H9 (cell line): ENCODE measurements around the gene SETD4. TPM values are rescaled to one million over a fixed set of nuclear protein-coding genes. Genes with fewer than 3 reads are reported as not detected.

Experiments
- DNase-seq: peaks from one replicate; pipeline ENCODE4 v3.0.0-alpha.2; 2017
- H2AFZ ChIP-seq: one replicate; pipeline ENCODE4 v1.6.1; 2013; ENCODE audit warnings: mild to moderate bottlenecking, low read length, control low read depth, moderate library complexity
- H2AK5ac ChIP-seq: 2 replicates; pipeline ENCODE4 v1.6.1; 2013; ENCODE audit warnings: low read length, control low read depth, mixed read lengths; ENCODE audit not compliant: insufficient read length
- H2BK120ac ChIP-seq: one replicate; pipeline ENCODE4 v1.6.1; 2013; ENCODE audit warnings: low read depth, mild to moderate bottlenecking, low read length, control low read depth, inconsistent platforms; ENCODE audit not compliant: poor library complexity, severe bottlenecking
- H2BK12ac ChIP-seq: 2 replicates; pipeline ENCODE4 v1.6.1; 2013; ENCODE audit warnings: low read length, control low read depth, mixed read lengths, low read depth; ENCODE audit not compliant: insufficient read length
- H2BK15ac ChIP-seq: 2 replicates; pipeline ENCODE4 v1.6.1; 2013; ENCODE audit warnings: low read depth, low read length, control low read depth
- H2BK20ac ChIP-seq: one replicate; pipeline ENCODE4 v1.6.1; 2013; ENCODE audit warnings: low read depth, mild to moderate bottlenecking, low read length, control low read depth, inconsistent platforms; ENCODE audit not compliant: poor library complexity, severe bottlenecking
- H2BK5ac ChIP-seq: 2 replicates; pipeline ENCODE4 v1.6.1; 2013; ENCODE audit warnings: low read length, control low read depth, mixed read lengths; ENCODE audit not compliant: insufficient read length
- H3K14ac ChIP-seq: 2 replicates; pipeline ENCODE4 v1.6.1; 2013; ENCODE audit warnings: low read length, control low read depth; ENCODE audit not compliant: insufficient read depth
- H3K18ac ChIP-seq: 2 replicates; pipeline ENCODE4 v1.6.1; 2013; ENCODE audit warnings: low read depth, mild to moderate bottlenecking, mixed read lengths, low read length, control low read depth; ENCODE audit not compliant: insufficient read length
- H3K23ac ChIP-seq: 2 replicates; pipeline ENCODE4 v1.6.1; 2013; ENCODE audit warnings: low read length, control low read depth, mixed read lengths, low read depth; ENCODE audit not compliant: insufficient read length
- H3K23me2 ChIP-seq: 2 replicates; pipeline ENCODE4 v1.6.1; 2013; ENCODE audit warnings: low read depth, mild to moderate bottlenecking, mixed read lengths, low read length, control low read depth; ENCODE audit not compliant: insufficient read length, poor library complexity, severe bottlenecking
- H3K27ac ChIP-seq: 2 replicates; pipeline ENCODE4 v1.5.1; 2013; ENCODE audit warnings: low read length, control low read depth, mixed read lengths, low read depth; ENCODE audit not compliant: insufficient read length
- H3K27me3 ChIP-seq: 2 replicates; pipeline ENCODE4 v1.6.1; 2013; ENCODE audit warnings: low read length, control low read depth, inconsistent platforms; ENCODE audit not compliant: insufficient read depth
- H3K4ac ChIP-seq: 2 replicates; pipeline ENCODE4 v1.6.1; 2013; ENCODE audit warnings: low read depth, mild to moderate bottlenecking, control low read depth, inconsistent platforms, low read length, moderate library complexity
- H3K4me1 ChIP-seq: 2 replicates; pipeline ENCODE4 v1.6.1; 2013; ENCODE audit warnings: low read length, control low read depth, inconsistent platforms; ENCODE audit not compliant: insufficient read depth
- H3K4me2 ChIP-seq: 2 replicates; pipeline ENCODE4 v1.6.1; 2013; ENCODE audit warnings: low read length, control low read depth, mixed read lengths; ENCODE audit not compliant: insufficient read length, insufficient read depth
- H3K56ac ChIP-seq: 2 replicates; pipeline ENCODE4 v1.6.1; 2013; ENCODE audit warnings: low read depth, mild to moderate bottlenecking, mixed read lengths, low read length, control low read depth; ENCODE audit not compliant: insufficient read length
- H3K79me1 ChIP-seq: 2 replicates; pipeline ENCODE4 v1.6.1; 2013; ENCODE audit warnings: low read depth, mild to moderate bottlenecking, moderate library complexity, low read length, control low read depth, inconsistent platforms; ENCODE audit not compliant: insufficient read depth, poor library complexity, severe bottlenecking
- H3K79me2 ChIP-seq: 2 replicates; pipeline ENCODE4 v1.6.1; 2013; ENCODE audit warnings: low read length, control low read depth, inconsistent platforms; ENCODE audit not compliant: insufficient read depth
- H3K9ac ChIP-seq: 2 replicates; pipeline ENCODE4 v1.6.1; 2013; ENCODE audit warnings: low read length, control low read depth, mixed read lengths; ENCODE audit not compliant: insufficient read length; ENCODE audit errors: extremely low read depth
- H3K9me3 ChIP-seq: one replicate; pipeline ENCODE4 v1.6.1; 2013; ENCODE audit warnings: low read depth, low read length, inconsistent platforms; ENCODE audit not compliant: control insufficient read depth
- H3T11ph ChIP-seq: one replicate; pipeline ENCODE4 v1.6.1; 2013; ENCODE audit warnings: mild to moderate bottlenecking, low read length, control low read depth, inconsistent platforms
- H4K20me1 ChIP-seq: one replicate; pipeline ENCODE4 v1.6.1; 2013; ENCODE audit not compliant: control insufficient read depth, insufficient read length, insufficient read depth
- H4K5ac ChIP-seq: 2 replicates; pipeline ENCODE4 v1.6.1; 2013; ENCODE audit warnings: low read depth, mild to moderate bottlenecking, mixed read lengths, low read length, control low read depth; ENCODE audit not compliant: insufficient read length
- H4K8ac ChIP-seq: replicated peaks from 2 replicates; pipeline ENCODE4 v1.6.1; 2013; ENCODE audit warnings: low read length, control low read depth, mixed read lengths, low read depth; ENCODE audit not compliant: insufficient read length
- H4K91ac ChIP-seq: 2 replicates; pipeline ENCODE4 v1.6.1; 2013; ENCODE audit warnings: low read depth, mild to moderate bottlenecking, moderate library complexity, mixed read lengths, low read length, control low read depth; ENCODE audit not compliant: insufficient read length
- H3K27ac Mint-ChIP-seq, 3 experiments: 2 replicates in 2 of 3; 3 replicates in 1 of 3; pipeline ENCODE4 v1.8.0; 2020 to 2021; ENCODE audit warnings: mixed read lengths in 3 of 3, mild to moderate bottlenecking in 1 of 3, moderate library complexity in 1 of 3
- H3K27me3 Mint-ChIP-seq: 2 replicates; pipeline ENCODE4 v1.8.0; 2021; ENCODE audit warnings: low read depth, mild to moderate bottlenecking, moderate library complexity, mixed read lengths
- H3K36me3 Mint-ChIP-seq, 3 experiments: 2 replicates in 2 of 3; 3 replicates in 1 of 3; pipeline ENCODE4 v1.8.0; 2020 to 2021; ENCODE audit warnings: low read depth in 3 of 3, mixed read lengths in 3 of 3; ENCODE audit not compliant: insufficient read depth in 1 of 3
- H3K4me1 Mint-ChIP-seq, 2 experiments: 2 replicates each; pipeline ENCODE4 v1.8.0; 2020; ENCODE audit warnings: mixed read lengths in 2 of 2
- H3K4me3 Mint-ChIP-seq, 2 experiments: 2 replicates in 1 of 2; 3 replicates in 1 of 2; pipeline ENCODE4 v1.8.0; 2020 to 2021; ENCODE audit warnings: mild to moderate bottlenecking in 2 of 2, mixed read lengths in 2 of 2, moderate library complexity in 1 of 2
- H3K9me3 Mint-ChIP-seq, 2 experiments: 2 replicates in 1 of 2; 3 replicates in 1 of 2; pipeline ENCODE4 v1.8.0; 2020; ENCODE audit warnings: mild to moderate bottlenecking in 2 of 2, mixed read lengths in 2 of 2, moderate library complexity in 1 of 2
- CTCF ChIP-seq: fragments of 200-600 bp; sonication (generic); conservative IDR thresholded peaks from 3 replicates; pipeline ENCODE4 v1.8.0; 2021; ENCODE audit warnings: antibody characterized with exemption, mild to moderate bottlenecking
- WGBS: extraction: QIAGEN DNeasy Blood & Tissue Kit; methylation state at CpG from one replicate; pipeline ENCODE4 v1.1.7; 2013; ENCODE audit warnings: missing lambda C conversion rate, low lambda C conversion rate, mixed read lengths; ENCODE audit not compliant: insufficient read length; ENCODE audit errors: extremely low coverage; 5-methylcytosine and 5-hydroxymethylcytosine counted together
- total RNA-seq: library from RNA; stranded (reverse); gene quantifications from 2 replicates; pipeline ENCODE4 v1.2.1, GENCODE V29; 2021

SETD4 gene
- total RNA-seq, 1 experiment from 2014 or later, result 52.5 TPM

- Histone ChIP-seq H3K23ac (no peak overlapping the region), H2BK5ac (no peak overlapping the region), H2BK15ac (no peak overlapping the region), H4K5ac (no peak overlapping the region), H3K79me2 (no peaks in the 10 kb centered on the region), H4K91ac (no peak overlapping the region), H2AFZ (no peak overlapping the region), H3K56ac (no peak overlapping the region), H3K9ac (no peak overlapping the region), H3K4me1 (no peaks in the 10 kb centered on the region), H3K9me3 (no peaks in the 10 kb centered on the region), H3K4me2 (no peak overlapping the region), H3K27me3 (no peaks in the 10 kb centered on the region), H2AK5ac (no peak overlapping the region), H3K79me1 (no peaks in the 10 kb centered on the region), H3K23me2 (no peaks in the 10 kb centered on the region), H3K4ac (no peak overlapping the region), H3K18ac (no peak overlapping the region), H4K20me1 (no peaks in the 10 kb centered on the region), H3K27ac (no peak overlapping the region), H2BK12ac (no peak overlapping the region), H3K14ac (no peak overlapping the region), H4K8ac (no peak overlapping the region), H2BK120ac (no peak overlapping the region), H3T11ph (no peak overlapping the region), H2BK20ac (no peak overlapping the region)
- Mint-ChIP-seq H3K4me1 (peaks cover 14 to 27% of the 10 kb centered on the region in 2 experiments), H3K36me3 (peaks cover 29 to 51% (median 48%) of the 10 kb centered on the region in 3 experiments), H3K4me3 (no peak overlapping the region), H3K27ac (peak overlapping the region in 2 of 3 experiments; percentile 88 to 95; a peak in 2 of 7 replicates), H3K9me3 (no peaks in the 10 kb centered on the region), H3K27me3 (no peaks in the 10 kb centered on the region; the same call in 1 of the 2 replicates)
- TF ChIP-seq CTCF, result no peak
- WGBS, result no CpG with 5 or more reads among the region's 16 CpGs
- no peak for DNase-seq
These were observed 26.0 kb downstream of the SETD4 start for GRCh38 chr21:36034211-36034913.
